SK-N-SH (cell line): ENCODE data around the gene SLC9A5. TPM values are rescaled to one million over a fixed set of nuclear protein-coding genes. Genes with fewer than 3 reads are reported as not detected.

ENCODE experiments used
- CTCF ChIA-PET: fragments of 300-600, 350-600 bp; formaldehyde crosslinking; extraction: SDS; loops from one replicate; lab custom pipeline; 2021; lab: Yijun Ruan, JAX
- POLR2A ChIA-PET: fragments of 350-600 bp; sonication (Branson Sonifier 250); formaldehyde crosslinking; extraction: SDS; loops from one replicate; lab custom pipeline; 2020; ENCODE audit warnings: antibody characterized with exemption, inconsistent platforms; lab: Yijun Ruan, JAX
- DNase-seq: peaks from one replicate; pipeline ENCODE4 v3.0.0; 2012
- H2AFZ ChIP-seq: fragments of 200-600 bp; sonication (generic); 2 replicates; pipeline ENCODE4 v1.8.1; 2016; ENCODE audit warnings: antibody characterized with exemption, mild to moderate bottlenecking, low read depth
- H3F3A ChIP-seq: fragments of 200-600 bp; sonication (generic); replicated peaks from 2 replicates; pipeline ENCODE3; 2016; ENCODE audit warnings: antibody characterized with exemption, mild to moderate bottlenecking; ENCODE audit not compliant: insufficient read depth
- H3K27ac ChIP-seq, 2 experiments: fragments of 200-500 bp in 1 of 2; fragments of 200-600 bp in 1 of 2; sonication (Bioruptor generic) in 1 of 2; sonication (generic), shearing (Covaris generic) in 1 of 2; 2 replicates each; pipeline versions ENCODE4 v1.5.1 to v1.6.1; 2014 to 2016; ENCODE audit warnings: low read depth in 2 of 2, inconsistent platforms in 1 of 2, low read length in 1 of 2, mild to moderate bottlenecking in 1 of 2, mixed read lengths in 1 of 2
- H3K27me3 ChIP-seq: fragments of 200-600 bp; sonication (generic), shearing (Covaris generic); 2 replicates; pipeline ENCODE4 v1.6.1; 2016; ENCODE audit warnings: mixed run types; ENCODE audit not compliant: insufficient read depth
- H3K36me3 ChIP-seq, 2 experiments: fragments of 200-500 bp in 1 of 2; fragments of 200-600 bp in 1 of 2; sonication (Bioruptor generic) in 1 of 2; sonication (generic) in 1 of 2; replicated peaks in 1 of 2; 2 replicates each; pipeline versions ENCODE3 to v1.5.1; 2014 to 2016; ENCODE audit warnings: low read length in 1 of 2, mild to moderate bottlenecking in 1 of 2; ENCODE audit not compliant: insufficient read depth in 2 of 2, control insufficient read depth in 1 of 2
- H3K4me1 ChIP-seq, 2 experiments: fragments of 200-500 bp in 1 of 2; fragments of 200-600 bp in 1 of 2; sonication (Bioruptor generic) in 1 of 2; sonication (generic), shearing (Covaris generic) in 1 of 2; 2 replicates each; pipeline versions ENCODE4 v1.5.1 to v1.6.1; 2014 to 2016; ENCODE audit warnings: low read depth in 1 of 2, low read length in 1 of 2, mixed run types in 1 of 2; ENCODE audit not compliant: insufficient read depth in 2 of 2, control insufficient read depth in 1 of 2
- H3K4me2 ChIP-seq: fragments of 200-600 bp; sonication (generic), shearing (Covaris generic); 2 replicates; pipeline ENCODE4 v1.6.1; 2017; ENCODE audit warnings: mixed run types
- H3K4me3 ChIP-seq, 2 experiments: fragments of 200-500 bp in 1 of 2; fragments of 200-600 bp in 1 of 2; sonication (Bioruptor generic) in 1 of 2; sonication (generic), shearing (Covaris generic) in 1 of 2; 2 replicates each; pipeline versions ENCODE4 v1.5.1 to v1.8.1; 2014 to 2016; ENCODE audit warnings: low read depth in 2 of 2, inconsistent platforms in 1 of 2, low read length in 1 of 2, mild to moderate bottlenecking in 1 of 2, mixed read lengths in 1 of 2, moderate library complexity in 1 of 2
- H3K79me2 ChIP-seq: fragments of 200-600 bp; sonication (generic); 2 replicates; pipeline ENCODE4 v1.8.1; 2017; ENCODE audit warnings: mild to moderate bottlenecking; ENCODE audit not compliant: insufficient read depth
- H3K9ac ChIP-seq: fragments of 200-600 bp; sonication (generic); 2 replicates; pipeline ENCODE4 v1.6.1; 2017; ENCODE audit warnings: mixed run types
- H3K9me2 ChIP-seq: fragments of 200-600 bp; sonication (generic); 2 replicates; pipeline ENCODE4 v1.6.1; 2017; ENCODE audit warnings: mixed run types
- H3K9me3 ChIP-seq: fragments of 200-600 bp; sonication (generic); 2 replicates; pipeline ENCODE4 v1.6.1; 2017; ENCODE audit warnings: mixed run types, mild to moderate bottlenecking, moderate library complexity
- H4K20me1 ChIP-seq: fragments of 200-600 bp; sonication (generic); 2 replicates; pipeline ENCODE4 v1.6.1; 2017; ENCODE audit warnings: mild to moderate bottlenecking, mixed run types; ENCODE audit not compliant: insufficient read depth
- CHD2 ChIP-seq: fragments of 150-350 bp; IDR thresholded peaks from 2 replicates; pipeline ENCODE4 v1.6.1; 2018; ENCODE audit warnings: low read length; ENCODE audit not compliant: partially characterized antibody
- ELF1 ChIP-seq: IDR thresholded peaks from 2 replicates; pipeline ENCODE4 v1.4.0; 2012
- EP300 ChIP-seq, 2 experiments: IDR thresholded peaks; 2 replicates each; pipeline versions ENCODE4 v1.4.0 to v1.6.1; 2012; ENCODE audit warnings: borderline replicate concordance in 1 of 2, low read depth in 1 of 2, low read length in 1 of 2
- FOXM1 ChIP-seq: IDR thresholded peaks from 2 replicates; pipeline ENCODE4 v1.4.0; 2012; ENCODE audit warnings: low read depth, mild to moderate bottlenecking
- GATA2 ChIP-seq: sonication (generic); formaldehyde crosslinking; IDR thresholded peaks from 2 replicates; pipeline ENCODE4 v1.5.0; 2020; ENCODE audit warnings: mild to moderate bottlenecking, missing genetic modification reagents
- NRF1 ChIP-seq: IDR thresholded peaks from 2 replicates; pipeline ENCODE4 v1.6.1; 2012; ENCODE audit warnings: low read depth, mild to moderate bottlenecking, low read length
- POLR2AphosphoS5 ChIP-seq: IDR thresholded peaks from 2 replicates; pipeline ENCODE4 v1.6.1; 2012; ENCODE audit warnings: low read depth, low read length
- RAD21 ChIP-seq: IDR thresholded peaks from 2 replicates; pipeline ENCODE4 v1.6.1; 2012; ENCODE audit warnings: mild to moderate bottlenecking, low read length
- RCOR1 ChIP-seq: fragments of 150-350 bp; IDR thresholded peaks from 2 replicates; pipeline ENCODE4 v1.6.1; 2017; ENCODE audit warnings: antibody characterized with exemption, low read length
- REST ChIP-seq: IDR thresholded peaks from 2 replicates; pipeline ENCODE4 v1.6.1; 2012; ENCODE audit warnings: mild to moderate bottlenecking, low read depth, low read length, moderate library complexity
- SIN3A ChIP-seq: IDR thresholded peaks from 2 replicates; pipeline ENCODE4 v1.6.1; 2012; ENCODE audit warnings: low read depth, mild to moderate bottlenecking, low read length, moderate library complexity, borderline replicate concordance
- SMC3 ChIP-seq: IDR thresholded peaks from 2 replicates; pipeline ENCODE4 v1.6.1; 2012; ENCODE audit warnings: low read depth, low read length, improper control_type of control experiment
- TAF1 ChIP-seq: IDR thresholded peaks from 2 replicates; pipeline ENCODE4 v1.6.1; 2012; ENCODE audit warnings: low read depth, mild to moderate bottlenecking, low read length, moderate library complexity, borderline replicate concordance
- TCF12 ChIP-seq: IDR thresholded peaks from 2 replicates; pipeline ENCODE4 v1.4.0; 2012
- TEAD4 ChIP-seq: IDR thresholded peaks from 2 replicates; pipeline ENCODE4 v1.4.0; 2012; ENCODE audit warnings: mild to moderate bottlenecking, borderline replicate concordance; ENCODE audit not compliant: insufficient read depth
- USF1 ChIP-seq: IDR thresholded peaks from 2 replicates; pipeline ENCODE4 v1.4.0; 2012; ENCODE audit warnings: low read depth, borderline replicate concordance
- WGBS: methylation state at CpG from one replicate; pipeline ENCODE4 v1.1.6; 2017; ENCODE audit warnings: low lambda C conversion rate; 5-methylcytosine and 5-hydroxymethylcytosine counted together
- polyA plus RNA-seq, 3 experiments: library from polyadenylated mRNA; depleted of rRNA; stranded (reverse); fragments of >200 nt; gene quantifications; 2 replicates each; pipeline ENCODE4 v1.2.3, GENCODE V29; 2012
- TF ChIP-seq, protein P1 (sequence below): IDR thresholded peaks from 2 replicates; pipeline ENCODE4 v1.4.0; 2012; ENCODE audit warnings: low read depth
- TF ChIP-seq, protein P2 (sequence below): fragments of 200-600 bp; sonication (generic); IDR thresholded peaks from 2 replicates; pipeline ENCODE4 v1.6.1; 2017; ENCODE audit warnings: antibody characterized with exemption, mild to moderate bottlenecking, moderate library complexity

SLC9A5 gene
- polyA plus RNA-seq, 1 of the 3 experiments (the other 2 are of a cell fraction): 4.1 TPM

DNA sequence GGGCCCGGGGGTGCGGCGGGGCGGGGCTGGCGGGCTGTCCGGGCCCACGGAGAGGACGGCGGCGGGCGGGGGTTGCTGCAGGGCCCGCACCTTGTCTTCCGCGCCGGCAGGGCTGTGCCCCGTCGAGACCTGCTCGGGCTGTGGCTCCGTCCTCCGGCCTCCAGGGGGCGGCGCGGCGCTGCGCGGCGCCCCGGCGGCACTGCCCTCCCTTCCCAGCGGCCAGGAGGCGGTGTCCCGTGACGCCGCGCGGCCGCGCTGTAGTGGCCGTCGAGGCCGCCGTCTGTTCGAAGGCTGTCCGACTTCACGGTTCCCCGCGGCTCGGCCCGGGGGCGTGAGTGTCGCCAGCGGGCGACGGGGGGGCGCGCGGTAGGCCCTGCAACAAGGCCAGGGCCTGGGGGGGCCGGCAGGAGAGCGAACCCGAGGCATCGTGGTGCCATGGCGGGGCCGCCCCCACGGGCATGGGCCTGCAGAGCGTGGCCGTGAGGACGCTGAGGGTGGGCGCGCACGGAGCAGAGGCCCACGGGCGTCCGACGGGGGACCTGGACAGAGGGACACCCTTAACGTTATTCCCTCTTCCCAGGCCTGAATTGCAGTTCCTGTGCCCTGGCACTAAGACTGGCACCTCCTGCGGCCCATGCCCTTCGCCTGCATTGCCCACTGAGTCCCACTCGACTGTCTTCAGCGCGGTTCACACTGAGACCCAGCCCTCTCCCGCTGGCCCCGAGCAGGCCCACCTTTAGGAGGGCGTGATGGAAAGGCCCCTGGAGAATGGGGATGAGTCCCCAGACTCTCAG is 30.7 kb downstream of the SLC9A5 start, which contains the start of gene PLEKHG4:
PLEKHG4 (plus strand) TSS at position 237 of the 794 bp plus-strand sequence; CDS start at position 750, 513 bp downstream.
- CTCF ChIA-PET: interaction anchor here (0.7 to 4.4 kb wide), 27 partner anchors 9 to 242 kb away, joined by 3 to 24 read pairs (median 3); partner anchors contain the start of genes ATP6V0D1 and ZDHHC1
- Histone ChIP-seq H3K27ac (peak within 1 kb of the TSS; percentile 59 to 100), H3K9me2 (no peaks in the 10 kb centered on the region), H3K4me2 (peak within 1 kb of the TSS; percentile 96), H3K9ac (peak within 1 kb of the TSS; percentile 82), H3K36me3 (peaks cover 24 to 32% of the 10 kb centered on the region in 2 experiments), H3K27me3 (no peaks in the 10 kb centered on the region), H3F3A (peaks cover 28% of the 10 kb centered on the region), H4K20me1 (no peaks in the 10 kb centered on the region), H3K4me3 (peak within 1 kb of the TSS; percentile 64), H3K9me3 (no peaks in the 10 kb centered on the region), H3K4me1 (peaks cover 25 to 41% of the 10 kb centered on the region in 2 experiments; a peak in 3 of 4 replicates), H2AFZ (peak within 1 kb of the TSS; percentile 66; the same call in 1 of the 2 replicates), H3K79me2 (peaks cover 34% of the 10 kb centered on the region)
- peak; percentile 99 for DNase-seq
- TF ChIP-seq REST: no peak
- TF ChIP-seq TCF12: no peak
- TF ChIP-seq TEAD4: no peak
- peak; percentile 22; the same call in 1 of the 2 replicates for TF ChIP-seq NRF1
- peak; percentile 68; the same call in 1 of the 2 replicates for TF ChIP-seq TAF1
- TF ChIP-seq RAD21: peak; percentile 54
- TF ChIP-seq POLR2AphosphoS5: peak; percentile 46
- peak; percentile 33; the same call in 1 of the 2 replicates for TF ChIP-seq SIN3A
- TF ChIP-seq USF1: peak; percentile 42; the same call in 1 of the 2 replicates
- peak; percentile 47 for TF ChIP-seq SMC3
- TF ChIP-seq, protein P1, sequence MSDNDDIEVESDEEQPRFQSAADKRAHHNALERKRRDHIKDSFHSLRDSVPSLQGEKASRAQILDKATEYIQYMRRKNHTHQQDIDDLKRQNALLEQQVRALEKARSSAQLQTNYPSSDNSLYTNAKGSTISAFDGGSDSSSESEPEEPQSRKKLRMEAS: peak; percentile 90; the same call in 1 of the 2 replicates
- TF ChIP-seq FOXM1: no peak
- TF ChIP-seq GATA2 (CRISPR knock-in tag): no peak
- no peak for TF ChIP-seq ELF1
- peak; percentile 43 for TF ChIP-seq CHD2
- TF ChIP-seq RCOR1: peak; percentile 59; the same call in 1 of the 2 replicates
- 0 out of 4 replicates have a peak, but pooled peaks of 1 of the 2 experiments have one; percentile 8 for TF ChIP-seq EP300 (IDR thresholded peaks at IDR 0.05; ENCODE audit: borderline replicate concordance in 1 of 2, low read depth in 1 of 2, low read length in 1 of 2)
- TF ChIP-seq, protein P2, sequence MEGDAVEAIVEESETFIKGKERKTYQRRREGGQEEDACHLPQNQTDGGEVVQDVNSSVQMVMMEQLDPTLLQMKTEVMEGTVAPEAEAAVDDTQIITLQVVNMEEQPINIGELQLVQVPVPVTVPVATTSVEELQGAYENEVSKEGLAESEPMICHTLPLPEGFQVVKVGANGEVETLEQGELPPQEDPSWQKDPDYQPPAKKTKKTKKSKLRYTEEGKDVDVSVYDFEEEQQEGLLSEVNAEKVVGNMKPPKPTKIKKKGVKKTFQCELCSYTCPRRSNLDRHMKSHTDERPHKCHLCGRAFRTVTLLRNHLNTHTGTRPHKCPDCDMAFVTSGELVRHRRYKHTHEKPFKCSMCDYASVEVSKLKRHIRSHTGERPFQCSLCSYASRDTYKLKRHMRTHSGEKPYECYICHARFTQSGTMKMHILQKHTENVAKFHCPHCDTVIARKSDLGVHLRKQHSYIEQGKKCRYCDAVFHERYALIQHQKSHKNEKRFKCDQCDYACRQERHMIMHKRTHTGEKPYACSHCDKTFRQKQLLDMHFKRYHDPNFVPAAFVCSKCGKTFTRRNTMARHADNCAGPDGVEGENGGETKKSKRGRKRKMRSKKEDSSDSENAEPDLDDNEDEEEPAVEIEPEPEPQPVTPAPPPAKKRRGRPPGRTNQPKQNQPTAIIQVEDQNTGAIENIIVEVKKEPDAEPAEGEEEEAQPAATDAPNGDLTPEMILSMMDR: peak; percentile 62
- WGBS: 58% methylated on average over 12 of the region's 83 CpGs
- POLR2A ChIA-PET: interaction anchor here (0.9 to 1.7 kb wide), 2 partner anchors 26 to 46 kb away, joined by 4 read pairs; no protein-coding TSS in a partner anchor
